ENCODE data around the gene DLG5. TPM values are rescaled to one million over a fixed set of nuclear protein-coding genes. Genes with fewer than 3 reads are reported as not detected.
"Not testable (repeated sequence)": the region's sequence is repeated elsewhere in the genome, so short reads cannot be mapped to it uniquely, and the experiment has no call there.

DLG5 gene
- polyA plus RNA-seq, 4 donors = 38.2 to 42.0 (median 40.2) TPM

DNA sequence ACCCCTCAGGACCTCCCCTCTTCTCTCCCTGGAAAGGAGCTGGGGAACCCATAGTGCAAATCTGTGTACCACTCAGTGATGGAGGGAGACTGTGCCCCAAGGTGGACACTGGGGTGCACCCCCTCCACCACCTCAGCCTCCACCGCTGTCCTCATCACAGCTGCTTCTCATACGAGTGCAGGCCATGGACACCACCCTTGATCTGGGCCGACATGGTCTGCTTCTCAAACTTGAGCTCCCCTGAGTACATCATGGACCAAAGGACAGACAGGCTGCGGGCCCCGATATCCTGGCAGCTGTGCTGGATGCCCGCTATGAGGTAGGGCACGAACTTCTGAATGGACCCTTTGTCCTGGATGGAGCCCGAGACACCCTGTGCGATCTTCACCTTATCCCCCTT, 146.4 kb downstream of the DLG5 start:
- DNase-seq (ENCODE audit: low read depth in 4 of 4, low spot score in 3 of 4) = no peak

DNA sequence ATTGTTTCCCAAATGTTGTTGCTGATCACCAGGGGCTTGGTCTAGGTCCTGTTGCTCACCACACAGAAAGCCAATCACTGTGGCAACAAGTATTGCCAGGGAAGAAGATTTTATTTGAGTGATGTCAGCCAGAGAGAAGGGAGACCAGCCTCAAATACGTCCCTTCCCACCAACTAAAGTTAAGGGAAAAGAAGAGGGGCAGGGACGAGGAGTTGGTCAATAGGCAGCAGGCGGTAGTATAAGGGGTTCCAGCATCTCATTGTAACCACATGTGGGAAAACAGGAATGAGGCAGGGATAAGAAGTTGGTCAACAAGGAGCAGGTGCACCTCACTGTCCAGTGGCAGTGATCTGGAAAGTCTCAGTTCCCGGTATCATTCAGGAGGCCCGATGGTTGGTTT, 150.1 kb downstream of the DLG5 start:
- no peak for DNase-seq (ENCODE audit: low read depth in 4 of 4, low spot score in 3 of 4)

DNA sequence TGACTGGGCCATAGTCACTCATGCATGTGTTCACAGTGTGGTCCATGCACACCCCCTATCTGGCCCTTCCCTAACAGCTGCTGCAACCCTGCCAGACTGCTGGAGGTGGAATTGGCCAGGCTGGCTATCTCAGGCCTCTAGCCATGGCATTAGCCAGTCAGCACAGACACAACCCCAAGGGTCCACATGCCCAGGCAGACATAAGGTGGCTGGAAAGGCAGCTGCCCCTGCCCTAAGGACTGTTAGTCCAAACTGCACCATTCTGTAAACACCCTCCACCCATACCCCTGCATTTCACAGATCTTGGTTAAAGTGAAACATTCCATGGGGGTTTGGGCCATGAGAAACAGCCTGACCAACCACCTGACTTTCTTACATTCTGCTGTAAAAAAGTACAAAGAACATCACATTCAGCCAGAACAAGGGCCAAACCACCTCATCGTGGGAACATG, 151.6 kb downstream of the DLG5 start:
- no peak for DNase-seq (ENCODE audit: low read depth in 4 of 4, low spot score in 3 of 4)

DNA sequence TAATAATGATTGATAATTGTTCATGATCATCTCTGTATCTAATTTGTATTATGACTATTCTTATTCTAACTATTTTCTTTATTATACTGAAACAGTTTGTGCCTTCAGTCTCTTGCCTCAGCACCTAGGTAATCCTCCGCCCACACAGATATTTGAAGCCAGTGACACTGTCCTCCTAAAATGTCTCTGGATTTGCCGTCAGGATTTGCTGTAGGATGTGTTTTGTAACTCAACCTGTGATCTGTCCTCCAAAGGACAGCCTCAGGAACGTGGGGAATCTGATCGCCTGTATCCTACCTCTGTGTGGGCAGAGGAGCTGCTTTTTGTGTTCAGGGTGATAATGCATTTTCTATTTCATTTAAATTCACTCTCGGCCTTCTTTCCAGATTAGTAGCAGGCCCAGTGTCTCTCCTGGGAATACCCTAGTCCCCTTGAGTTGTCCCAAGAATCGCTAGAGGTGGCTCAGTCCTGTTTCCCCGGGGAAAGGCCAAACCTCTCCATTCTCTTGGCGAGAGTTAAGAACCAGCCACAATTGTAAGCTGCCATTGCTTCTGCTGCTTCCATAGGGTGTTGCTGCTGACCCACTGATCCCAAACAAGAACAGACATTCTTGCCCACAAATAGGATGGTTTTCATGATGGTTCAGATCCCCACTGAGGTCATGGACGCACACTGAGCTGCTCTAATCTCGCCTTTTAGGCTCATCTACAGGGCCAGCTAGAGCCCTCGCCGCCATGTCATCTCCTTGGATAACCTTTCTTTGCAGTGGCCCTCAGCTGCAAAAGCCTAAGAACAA, 152.7 kb downstream of the DLG5 start:
- DNase-seq (ENCODE audit: low read depth in 4 of 4, low spot score in 3 of 4) = no peak

DNA sequence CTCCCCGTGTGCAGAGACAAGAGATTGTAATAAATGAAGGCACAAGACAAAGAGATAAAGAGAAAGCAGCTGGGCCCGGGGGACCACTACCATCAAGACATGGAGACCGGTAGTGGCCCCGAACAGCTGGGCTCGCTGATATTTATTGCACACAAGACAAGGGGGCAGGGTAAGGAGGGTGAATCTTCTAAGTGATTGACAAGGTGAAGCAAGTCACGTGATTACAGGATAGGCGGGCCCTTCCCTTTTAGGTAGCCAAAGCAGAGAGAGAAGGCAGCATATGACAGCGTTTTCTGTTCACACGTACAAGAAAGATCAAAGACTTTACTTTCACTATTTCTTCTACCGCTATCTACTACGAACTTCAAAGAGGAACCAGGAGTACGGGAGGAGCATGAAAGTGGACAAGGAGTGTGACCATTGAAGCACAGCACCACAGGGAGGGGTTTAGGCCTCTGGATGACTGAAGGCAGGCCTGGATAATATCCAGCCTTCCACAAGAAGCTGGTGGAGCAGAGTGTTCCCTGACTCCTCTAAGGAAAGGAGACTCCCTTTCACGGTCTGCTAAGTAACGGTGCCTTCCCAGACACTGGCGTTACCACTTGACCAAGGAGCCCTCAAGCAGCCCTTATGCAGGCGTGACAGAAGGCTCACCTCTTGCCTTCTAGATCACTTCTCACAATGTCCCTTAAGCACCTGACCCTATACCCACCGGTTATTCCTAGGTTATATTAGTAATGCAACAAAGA, 153.5 kb downstream of the DLG5 start:
- DNase-seq (ENCODE audit: low read depth in 4 of 4, low spot score in 3 of 4) = not testable (repeated sequence)

DNA sequence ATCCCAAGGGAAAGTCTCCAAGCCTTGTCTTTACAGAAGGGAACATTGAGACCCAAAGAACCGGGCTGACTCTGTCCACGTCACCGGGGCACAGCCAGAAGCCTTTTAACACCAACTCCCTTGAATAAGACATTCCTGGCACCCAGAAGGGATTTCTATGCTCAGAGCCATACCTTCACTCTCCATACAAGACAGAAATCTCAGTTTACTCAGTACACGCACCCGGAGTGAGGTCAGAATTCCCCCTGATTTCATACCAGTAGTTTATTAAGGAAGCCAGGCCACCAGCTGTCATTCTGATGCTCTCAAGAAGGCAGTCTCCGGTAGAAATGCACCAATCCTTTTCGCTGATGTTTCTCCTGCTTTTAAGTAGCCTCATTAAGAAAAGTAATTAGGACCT, 154.7 kb downstream of the DLG5 start:
- DNase-seq (ENCODE audit: low read depth in 4 of 4, low spot score in 3 of 4) = no peak

DNA sequence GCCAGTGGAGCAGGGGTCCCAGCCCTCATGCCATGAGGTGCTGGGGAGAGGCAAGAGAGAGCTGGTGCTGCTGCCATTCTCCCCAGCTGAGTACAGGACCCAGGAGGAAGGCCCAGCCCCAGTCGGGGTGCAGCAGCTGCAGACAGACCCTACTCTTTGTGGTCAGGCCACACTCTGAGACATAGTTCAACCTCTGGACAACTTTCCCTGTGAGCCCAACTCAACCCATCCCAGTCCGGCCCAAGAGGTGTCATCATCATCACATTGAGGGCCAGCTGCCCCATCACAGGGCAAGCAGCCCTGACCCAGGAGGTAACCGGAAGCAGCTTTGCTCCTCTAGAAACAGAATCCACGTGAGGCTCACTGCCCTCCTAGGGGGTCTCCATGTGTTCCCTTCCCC, 155.1 kb downstream of the DLG5 start:
- no peak for DNase-seq (ENCODE audit: low read depth in 4 of 4, low spot score in 3 of 4)

DNA sequence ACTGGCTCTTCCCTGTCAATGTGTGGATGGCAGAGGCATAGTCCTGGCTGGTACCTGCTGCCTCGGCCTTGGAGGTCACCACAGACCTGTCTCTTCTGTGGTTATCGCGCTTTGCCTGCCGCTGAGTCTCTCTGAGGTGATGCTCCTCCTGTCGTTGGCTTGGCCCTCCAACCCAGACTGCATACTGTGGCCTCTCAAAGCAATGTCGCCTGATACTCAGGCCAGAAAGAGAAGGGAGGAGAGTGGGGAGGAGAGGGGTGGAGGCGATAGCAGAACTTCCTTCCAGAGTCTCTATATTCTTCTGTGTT, 155.7 kb downstream of the DLG5 start:
- no peak for DNase-seq (ENCODE audit: low read depth in 4 of 4, low spot score in 3 of 4)

DNA sequence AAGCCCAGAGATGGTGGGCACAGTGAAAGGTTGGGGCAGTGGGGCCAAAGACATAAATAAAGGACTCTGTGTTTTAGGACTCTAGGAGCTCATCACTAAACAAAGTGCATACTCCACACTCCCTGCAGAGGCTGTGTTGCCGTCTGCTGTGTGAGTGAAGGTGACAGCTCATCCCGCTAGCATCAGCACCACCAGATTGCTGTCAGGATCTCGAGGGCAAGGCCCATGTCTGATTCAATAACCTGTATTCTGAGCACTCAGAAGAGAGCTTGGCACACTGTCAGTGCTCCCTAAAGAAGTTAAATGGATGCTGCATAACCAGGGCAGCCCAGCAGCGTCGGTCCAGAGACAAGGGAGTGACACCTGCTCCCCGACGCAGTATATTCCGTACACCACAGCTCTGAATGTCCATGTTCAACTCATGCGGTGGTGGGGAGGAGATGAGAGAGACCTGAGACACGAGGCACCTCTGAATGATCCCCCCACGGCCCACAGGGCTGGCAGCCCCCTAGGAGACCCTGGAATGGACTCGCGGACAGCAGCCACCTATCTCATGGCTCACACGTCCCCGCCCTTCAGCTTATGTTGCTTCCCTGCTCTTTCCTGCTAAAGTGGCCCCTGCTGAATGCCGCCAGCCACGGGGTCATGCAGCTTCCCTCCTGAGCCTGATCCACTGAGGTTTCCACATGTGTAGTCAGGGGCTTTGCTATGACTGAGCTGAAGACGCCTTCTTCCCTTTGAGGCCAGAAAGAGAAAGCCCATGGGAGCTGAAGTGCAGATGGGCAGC, 156.3 kb downstream of the DLG5 start:
- DNase-seq (ENCODE audit: low read depth in 4 of 4, low spot score in 3 of 4) = no peak

DNA sequence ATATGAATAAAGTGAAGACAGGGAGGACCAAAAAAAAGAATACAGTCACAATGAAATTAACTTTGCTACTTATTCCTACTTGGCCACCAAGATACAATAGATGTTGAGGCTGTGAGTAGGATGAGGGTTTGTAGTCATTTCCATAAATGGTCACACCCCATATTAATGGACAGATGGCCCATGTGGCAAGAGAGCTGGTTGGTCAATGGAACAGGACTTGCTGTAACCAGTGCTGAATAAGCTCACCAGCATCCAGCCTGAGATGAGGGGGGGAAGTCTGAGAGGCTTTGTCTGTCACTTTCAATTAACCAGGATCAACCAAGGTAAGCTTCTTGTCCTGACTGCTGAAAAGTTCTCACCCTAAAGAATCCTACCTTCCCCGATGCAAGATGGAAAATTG, 158.5 kb downstream of the DLG5 start:
- no peak for DNase-seq (ENCODE audit: low read depth in 4 of 4, low spot score in 3 of 4)

DNA sequence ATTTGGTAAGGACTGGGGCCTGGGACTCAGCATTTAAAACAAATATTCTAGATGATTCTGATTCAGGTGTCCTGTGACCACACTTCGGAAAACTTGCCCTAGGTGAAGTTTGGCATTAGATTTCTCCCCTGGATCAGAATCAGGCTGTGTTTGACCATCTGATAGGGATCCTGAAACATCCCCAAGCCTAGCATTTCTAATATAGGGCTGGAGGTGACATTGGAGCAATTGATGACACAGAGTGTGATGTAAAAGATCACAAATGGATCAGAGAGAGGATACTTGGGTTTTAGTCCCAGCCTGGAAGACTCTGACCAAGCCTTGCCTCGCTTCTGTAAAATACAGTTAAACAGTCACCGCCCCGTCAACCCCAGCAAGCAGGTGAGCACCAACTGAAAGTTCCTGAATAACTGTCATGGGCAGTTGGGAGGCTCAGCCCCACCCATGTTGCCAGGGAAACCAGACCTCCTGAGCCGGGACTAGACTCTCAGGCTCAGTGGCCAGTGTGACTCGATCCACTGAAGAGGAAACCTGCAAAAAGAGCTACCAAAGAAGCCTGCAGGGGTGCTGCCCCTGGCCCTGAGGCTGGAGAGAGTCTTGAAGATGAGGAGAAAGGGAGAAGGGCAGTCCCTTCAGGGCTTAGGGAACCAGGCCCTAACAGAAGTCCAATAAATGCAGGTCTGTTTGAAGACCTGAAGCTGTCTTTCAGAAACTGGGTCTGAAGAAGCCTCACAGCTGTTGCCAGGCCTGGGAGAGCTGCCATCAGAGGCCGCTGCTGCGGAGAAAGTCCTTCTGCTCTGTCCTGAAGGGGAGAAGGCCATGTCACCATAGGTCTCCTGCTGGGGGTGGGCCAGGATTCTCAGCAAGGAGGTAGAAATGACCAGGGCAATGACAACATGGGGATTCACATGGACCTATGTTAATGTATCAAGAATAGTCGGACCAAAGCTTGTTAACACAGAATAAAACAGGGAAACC, 162.8 kb downstream of the DLG5 start:
- no peak for DNase-seq (ENCODE audit: low read depth in 4 of 4, low spot score in 3 of 4)

DNA sequence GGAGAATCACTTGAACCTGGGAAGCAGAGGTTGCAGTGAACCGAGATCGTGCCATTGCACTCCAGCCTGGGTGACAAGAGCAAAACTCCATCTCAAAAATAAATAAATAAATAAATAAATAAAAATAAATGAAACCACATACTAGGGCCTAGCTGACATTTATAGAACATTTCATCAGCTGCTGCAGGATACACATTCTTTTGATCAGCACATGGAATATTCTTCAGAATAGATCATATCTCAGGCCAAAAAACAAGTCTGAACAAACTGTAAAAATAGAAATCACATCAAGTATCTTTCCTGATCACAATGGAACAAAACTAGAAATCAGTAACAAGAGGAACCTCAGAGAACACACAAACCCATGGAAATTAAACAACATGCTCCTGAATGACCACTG, 168.1 kb downstream of the DLG5 start:
- not testable (repeated sequence) for DNase-seq (ENCODE audit: low read depth in 4 of 4, low spot score in 3 of 4)

DNA sequence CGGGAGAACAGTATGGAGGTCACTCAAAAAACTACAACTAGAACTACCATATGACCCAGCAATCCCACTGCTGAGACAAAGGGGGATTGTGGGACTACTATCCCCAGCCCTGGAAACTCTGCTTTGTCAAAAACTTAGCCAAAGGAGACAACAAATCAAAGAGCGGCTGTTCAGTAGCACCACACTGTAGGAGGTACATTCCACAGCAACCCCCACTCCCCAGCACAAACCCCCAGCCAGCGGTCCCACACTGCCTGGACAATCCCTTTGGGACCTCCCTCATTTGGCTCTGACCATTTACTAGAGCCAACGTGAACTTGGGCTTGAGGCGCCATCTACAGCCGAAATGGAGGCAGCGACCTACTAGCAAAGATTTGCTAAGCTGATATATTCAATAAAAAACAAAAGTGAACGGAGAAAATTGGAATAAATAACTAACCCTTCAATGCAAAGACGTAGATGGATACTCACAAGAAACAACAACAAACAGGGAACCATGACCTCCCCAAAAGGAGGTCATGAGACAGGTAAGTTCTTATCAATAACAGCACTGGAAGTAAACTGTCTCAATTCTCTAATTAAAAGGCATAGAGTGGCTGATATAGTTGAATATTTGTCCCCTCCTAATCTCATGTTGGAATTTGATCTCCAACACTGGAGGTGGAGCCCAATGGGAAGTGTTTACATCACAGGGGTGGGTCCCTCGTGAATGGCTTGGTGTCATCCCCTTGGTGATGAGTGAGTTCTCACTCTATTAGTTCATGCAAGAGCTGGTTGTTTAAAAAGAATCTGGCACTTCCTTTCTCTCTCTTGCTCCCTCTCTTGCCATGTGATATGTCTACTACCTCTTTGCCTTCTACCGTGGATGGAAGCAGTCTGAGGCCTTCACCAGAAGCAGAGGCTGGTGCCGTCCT, 170.0 kb downstream of the DLG5 start:
- DNase-seq (ENCODE audit: low read depth in 4 of 4, low spot score in 3 of 4) = peak; percentile 15 to 28 (median 22)

DNA sequence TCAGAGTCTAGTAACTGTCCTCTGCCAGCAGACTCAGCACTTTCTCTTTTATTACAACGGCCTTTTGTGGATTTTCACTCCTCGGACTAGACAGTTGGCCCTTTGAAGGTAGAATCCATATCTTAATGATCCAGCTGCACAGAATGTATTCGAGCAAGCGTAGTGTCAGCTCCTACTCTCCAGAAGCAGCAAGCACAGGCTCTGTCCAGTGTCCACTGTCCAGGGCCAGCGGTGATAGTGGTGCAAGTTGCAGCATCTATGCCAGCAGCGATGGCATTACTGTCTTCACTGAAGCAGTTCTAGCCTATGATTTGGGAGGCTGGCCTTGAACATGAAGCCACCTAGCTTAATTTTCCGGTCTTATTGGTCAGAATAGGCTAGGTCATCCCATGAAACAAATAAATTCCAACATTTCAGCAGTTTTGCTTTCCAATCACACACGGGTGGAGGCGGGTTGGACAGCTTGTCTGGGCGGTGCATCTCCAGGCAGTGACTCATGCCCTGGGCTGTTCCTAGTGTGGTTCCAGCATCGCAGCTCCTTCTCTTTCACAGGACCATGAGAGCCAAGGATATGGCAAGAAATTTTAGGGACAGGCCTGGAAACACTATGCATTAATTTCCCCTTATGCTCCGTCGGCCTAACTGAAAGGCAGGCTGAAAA, 180.4 kb downstream of the DLG5 start:
- no peak for DNase-seq (ENCODE audit: low read depth in 4 of 4, low spot score in 3 of 4)

DNA sequence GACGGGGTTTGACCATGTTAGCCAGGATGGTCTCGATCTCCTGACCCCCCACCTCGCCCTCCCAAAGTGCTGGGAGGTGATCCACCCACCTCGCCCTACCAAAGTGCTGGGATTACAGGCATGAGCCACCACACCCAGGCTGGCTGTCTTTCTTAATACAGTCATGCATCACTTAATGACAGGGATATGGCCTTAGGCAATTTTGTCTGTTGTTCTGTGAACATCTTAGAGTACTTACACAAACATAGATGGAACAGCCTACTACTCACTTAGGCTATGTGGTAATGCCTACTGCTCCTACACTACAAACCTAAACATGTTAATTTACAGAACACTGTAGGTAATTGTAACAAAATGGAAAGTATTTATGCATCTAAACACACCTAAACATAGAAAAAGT, 182.3 kb downstream of the DLG5 start:
- no peak for DNase-seq (ENCODE audit: low read depth in 4 of 4, low spot score in 3 of 4)

DNA sequence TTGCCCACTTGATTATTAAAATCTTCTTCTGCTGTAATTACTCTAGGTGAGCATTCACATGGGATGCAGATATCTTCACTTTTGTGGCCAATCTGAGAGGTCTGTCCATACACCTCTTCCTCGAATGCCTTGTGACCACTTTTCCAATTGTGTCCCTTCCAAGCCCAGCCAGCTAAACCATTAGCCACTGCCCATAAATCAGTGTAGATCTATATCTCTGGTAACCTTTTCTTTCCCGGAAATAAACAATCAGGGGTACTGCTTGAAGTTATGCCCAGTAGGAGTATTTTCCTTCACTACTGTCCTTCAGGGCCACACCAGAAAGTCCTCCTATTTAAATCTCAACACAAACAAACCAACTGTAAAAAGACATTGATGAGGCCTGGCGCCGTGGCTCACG, 184.4 kb downstream of the DLG5 start:
- DNase-seq (ENCODE audit: low read depth in 4 of 4, low spot score in 3 of 4) = no peak

DNA sequence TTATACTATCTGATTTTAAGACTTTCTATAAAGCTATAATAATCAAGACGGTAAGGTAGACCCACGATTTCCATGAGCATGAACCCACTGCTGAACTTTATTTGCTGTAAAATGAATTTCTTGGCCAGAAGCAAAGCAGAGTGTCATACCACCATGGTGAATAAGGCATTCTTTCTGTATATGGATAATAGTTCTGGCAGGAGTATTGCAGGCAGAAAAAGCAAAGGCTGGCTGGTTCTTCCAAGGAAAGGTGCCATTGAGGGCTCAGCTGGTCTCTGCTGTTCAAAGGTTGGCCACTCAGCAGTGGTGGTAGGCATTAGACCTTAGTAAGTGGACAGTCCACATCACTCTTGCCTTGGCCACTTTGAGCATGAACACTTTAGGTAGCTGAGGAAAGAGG, 184.8 kb downstream of the DLG5 start:
- DNase-seq (ENCODE audit: low read depth in 4 of 4, low spot score in 3 of 4) = no peak

All from right renal pelvis (tissue), 4 donors.